GM20000 (cell line): ENCODE data around the gene FOXO6.

Source experiments
- DNase-seq: peaks from one replicate; pipeline ENCODE4 v3.0.0; 2012; ENCODE audit warnings: low spot score
- TF ChIP-seq, protein P1 (sequence below): IDR thresholded peaks from 2 replicates; pipeline ENCODE4 v1.5.1; 2012; ENCODE audit warnings: mild to moderate bottlenecking, control low read depth; ENCODE audit errors: extremely low read depth, missing control alignments

FOXO6 gene

DNA sequence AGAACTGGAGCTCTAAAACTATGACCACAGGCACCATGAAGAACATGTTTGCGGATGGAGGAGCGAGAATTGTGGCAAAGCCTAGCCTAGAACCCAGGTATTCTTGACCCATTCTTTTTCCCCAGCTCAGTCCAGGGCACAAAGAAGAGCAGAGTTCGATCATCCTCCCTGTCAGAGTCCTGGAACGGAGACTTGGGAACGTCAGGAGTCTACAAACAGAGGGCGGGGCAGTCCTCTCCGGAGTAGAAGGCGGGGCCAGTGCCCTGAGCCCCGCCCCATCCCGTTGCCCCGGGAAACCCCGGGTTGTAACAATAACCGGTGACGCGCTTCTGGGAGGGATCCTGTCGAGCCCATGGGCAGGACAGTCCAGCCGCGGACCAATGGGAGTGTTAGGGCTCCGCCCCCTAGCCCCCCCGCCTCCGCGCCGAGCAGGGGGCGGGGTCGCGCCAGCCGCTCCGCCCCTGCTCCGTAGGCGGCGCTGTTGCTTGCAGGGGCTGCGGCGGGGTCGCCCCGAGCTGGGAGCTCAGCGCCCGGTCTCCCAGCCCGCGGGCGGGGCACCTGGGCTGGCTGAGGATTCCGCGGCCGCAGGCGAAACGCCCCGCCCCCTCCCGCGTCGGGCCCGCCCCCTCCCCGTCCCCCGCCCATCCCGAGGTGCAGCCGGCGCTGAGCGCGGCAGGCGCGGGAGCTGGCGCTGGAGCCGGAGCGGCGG is at the start of gene FOXO6:
Gene FOXO6, plus strand, starts transcription at position 649 of the 709 bp plus-strand sequence.
- DNase-seq, result peak; percentile 99
- TF ChIP-seq, protein P1, sequence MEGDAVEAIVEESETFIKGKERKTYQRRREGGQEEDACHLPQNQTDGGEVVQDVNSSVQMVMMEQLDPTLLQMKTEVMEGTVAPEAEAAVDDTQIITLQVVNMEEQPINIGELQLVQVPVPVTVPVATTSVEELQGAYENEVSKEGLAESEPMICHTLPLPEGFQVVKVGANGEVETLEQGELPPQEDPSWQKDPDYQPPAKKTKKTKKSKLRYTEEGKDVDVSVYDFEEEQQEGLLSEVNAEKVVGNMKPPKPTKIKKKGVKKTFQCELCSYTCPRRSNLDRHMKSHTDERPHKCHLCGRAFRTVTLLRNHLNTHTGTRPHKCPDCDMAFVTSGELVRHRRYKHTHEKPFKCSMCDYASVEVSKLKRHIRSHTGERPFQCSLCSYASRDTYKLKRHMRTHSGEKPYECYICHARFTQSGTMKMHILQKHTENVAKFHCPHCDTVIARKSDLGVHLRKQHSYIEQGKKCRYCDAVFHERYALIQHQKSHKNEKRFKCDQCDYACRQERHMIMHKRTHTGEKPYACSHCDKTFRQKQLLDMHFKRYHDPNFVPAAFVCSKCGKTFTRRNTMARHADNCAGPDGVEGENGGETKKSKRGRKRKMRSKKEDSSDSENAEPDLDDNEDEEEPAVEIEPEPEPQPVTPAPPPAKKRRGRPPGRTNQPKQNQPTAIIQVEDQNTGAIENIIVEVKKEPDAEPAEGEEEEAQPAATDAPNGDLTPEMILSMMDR, result peak; percentile 12

DNA sequence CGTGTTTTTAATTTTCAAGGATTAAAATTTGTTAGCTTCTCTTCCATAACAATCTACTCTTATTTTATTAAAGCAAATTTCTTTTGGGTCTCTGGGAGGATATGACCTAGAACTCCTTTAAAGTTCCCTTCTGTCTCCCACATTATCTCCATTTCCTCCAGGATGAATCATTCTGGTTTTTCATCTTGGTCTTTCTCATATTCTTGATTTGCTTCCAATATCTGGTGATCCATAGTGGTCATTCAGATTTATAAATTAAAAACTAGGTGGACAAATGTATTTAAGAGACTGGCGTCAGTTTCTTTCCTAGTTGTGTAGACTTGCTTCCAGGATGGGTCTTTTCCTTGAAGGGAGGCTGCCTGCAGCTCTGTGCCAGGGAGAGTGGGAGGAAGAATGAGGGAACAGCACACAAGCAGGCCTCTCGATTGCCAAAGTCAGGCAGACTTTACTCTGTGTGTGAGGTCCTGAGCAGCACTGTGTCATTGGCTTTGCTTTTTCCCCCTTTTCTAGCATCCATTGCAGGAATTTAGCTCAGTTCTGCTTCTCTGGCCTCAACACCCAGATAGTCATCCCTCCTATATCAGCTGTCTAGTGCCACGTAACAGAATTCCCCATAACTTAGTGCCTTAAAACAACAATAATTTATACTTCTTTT is 48.1 kb upstream of the FOXO6 start:
- DNase-seq, result no peak
- TF ChIP-seq, protein P1, result no peak

DNA sequence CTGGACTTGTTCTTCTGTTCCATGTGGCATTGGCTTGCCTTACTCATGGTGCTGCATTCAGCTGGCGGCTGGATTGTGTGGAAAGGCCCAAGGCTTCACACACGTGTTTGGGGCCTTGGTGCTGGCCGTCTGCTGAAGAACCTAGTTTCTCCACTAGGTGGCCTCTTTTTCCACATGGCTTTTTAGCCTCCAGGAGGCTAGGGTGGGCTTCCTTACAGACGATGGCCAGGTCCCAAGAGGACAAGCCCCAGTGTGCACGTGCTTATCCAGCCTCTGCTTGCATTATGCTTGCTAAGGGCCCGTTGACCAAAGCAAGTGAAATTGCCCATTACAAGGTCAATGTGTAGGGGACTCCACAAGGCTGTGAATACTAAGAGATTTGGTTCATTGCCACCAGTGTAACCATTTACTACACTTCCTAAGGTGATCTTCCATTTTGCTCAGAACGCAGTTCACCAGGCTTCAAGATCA is 47.5 kb upstream of the FOXO6 start:
- TF ChIP-seq, protein P1, result no peak
- peak; percentile 39 for DNase-seq

DNA sequence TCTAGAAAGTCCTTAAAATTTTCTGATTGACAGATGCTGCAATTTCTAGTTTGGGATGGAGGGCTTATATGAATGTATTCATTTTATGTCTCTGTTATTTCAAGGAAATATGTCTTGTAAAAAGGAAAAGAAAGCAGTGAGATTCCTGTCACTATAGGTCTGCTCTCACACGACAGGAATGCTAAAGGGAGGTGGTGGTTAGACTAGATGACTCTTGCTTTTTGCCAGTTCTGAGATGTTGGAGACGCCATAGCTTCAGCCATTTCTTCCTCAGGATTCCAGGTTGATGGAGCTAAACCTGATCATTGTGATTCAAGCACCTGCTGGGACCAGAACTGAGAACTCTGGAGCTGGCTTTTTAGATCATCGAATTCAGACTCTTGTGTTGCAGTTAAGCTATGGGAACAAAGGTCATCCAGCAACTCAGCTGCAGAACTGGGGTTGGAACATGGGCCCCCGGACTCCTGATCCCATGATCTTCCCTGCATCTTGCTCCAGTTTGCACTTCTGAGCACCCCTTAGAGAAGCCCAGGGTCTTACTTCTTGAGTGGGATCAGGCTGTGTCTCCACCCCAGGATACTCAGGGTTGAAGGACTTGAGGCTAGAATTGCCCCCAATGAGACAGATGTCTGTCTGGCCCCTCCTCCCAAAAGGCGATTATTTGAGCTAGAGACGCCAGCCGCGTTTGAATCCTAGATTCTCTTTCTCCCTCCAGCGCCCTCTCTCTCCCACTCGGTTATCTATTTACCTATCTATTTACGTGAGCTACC is 46.7 kb upstream of the FOXO6 start:
- no peak for DNase-seq
- TF ChIP-seq, protein P1, result no peak

DNA sequence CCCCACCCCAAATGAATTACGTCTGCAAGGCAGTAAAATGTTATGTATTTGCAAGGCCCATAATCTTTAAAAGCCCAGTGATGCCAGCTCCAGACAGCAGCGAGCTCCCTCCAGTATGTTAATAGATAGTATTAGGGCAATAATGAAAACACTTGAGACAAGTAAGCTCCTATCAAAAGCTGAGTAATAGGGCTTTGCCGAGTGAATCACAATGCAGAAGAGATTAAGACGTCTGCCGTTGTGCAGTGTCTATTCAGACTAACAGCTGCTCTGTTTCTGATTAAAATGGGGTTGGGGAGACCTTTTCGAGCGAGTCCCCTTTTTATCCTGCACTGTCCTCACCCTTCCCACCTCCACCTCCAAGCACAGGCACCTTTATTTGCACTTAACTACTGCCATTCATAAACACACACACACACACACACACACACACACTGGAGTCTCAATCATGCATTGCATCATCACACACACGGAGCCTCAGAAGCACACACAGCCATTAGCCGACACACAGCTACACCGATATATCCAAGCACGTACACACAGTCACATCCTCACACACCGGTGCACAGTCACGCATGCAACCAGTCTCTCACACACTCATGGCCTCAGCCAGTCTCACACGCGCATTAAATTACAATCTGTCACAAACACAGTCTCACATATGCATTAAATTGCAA is 46.0 kb upstream of the FOXO6 start:
- TF ChIP-seq, protein P1, result no peak
- DNase-seq, result no peak

DNA sequence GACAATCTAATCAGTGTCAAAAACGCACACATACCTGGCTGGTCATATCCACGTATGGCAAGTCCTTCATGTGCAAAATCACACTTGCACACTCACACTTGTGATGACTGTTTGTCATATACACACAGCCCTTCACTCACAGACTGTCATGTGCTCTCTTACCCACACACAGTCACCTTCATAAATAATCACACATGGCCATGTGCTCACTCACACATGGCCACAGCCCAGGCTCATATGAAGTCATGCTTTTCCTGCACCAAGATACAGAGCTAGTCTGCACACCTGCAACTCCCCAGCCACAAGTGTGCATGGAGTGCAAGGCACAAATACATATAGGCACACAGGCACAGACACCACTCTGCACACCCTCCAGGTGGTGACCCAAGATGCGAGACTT is 45.4 kb upstream of the FOXO6 start:
- DNase-seq, result no peak
- TF ChIP-seq, protein P1, result no peak
